IMR-90 (cell line): ENCODE data around the gene LARP1.

Experiments used
- CHD1 ChIP-seq: IDR thresholded peaks from 2 replicates; pipeline ENCODE4 v1.6.1; 2012; ENCODE audit warnings: low read depth, low read length, improper control_type of control experiment
- CTCF ChIP-seq: conservative IDR thresholded peaks from 2 replicates; pipeline ENCODE4 v1.5.1; 2012; ENCODE audit warnings: mild to moderate bottlenecking, low read depth, low read length, improper control_type of control experiment
- MAFK ChIP-seq: IDR thresholded peaks from 2 replicates; pipeline ENCODE4 v1.6.1; 2012; ENCODE audit warnings: low read depth, low read length, improper control_type of control experiment
- POLR2A ChIP-seq: IDR thresholded peaks from 2 replicates; pipeline ENCODE4 v1.6.1; 2012; ENCODE audit warnings: mild to moderate bottlenecking, low read depth, low read length

GRCh38 chr5:154836225-154836624, 81.0 kb downstream of the LARP1 start:
- no peak for TF ChIP-seq CTCF
- TF ChIP-seq MAFK = no peak
- no peak for TF ChIP-seq POLR2A
- TF ChIP-seq CHD1 = no peak
